SIG-M5 (cell line): ENCODE results near the gene CDC42BPB.

Experiments used
- DNase-seq: peaks from one replicate; lab custom pipeline; 2025; lab: John Stamatoyannopoulos, UW

The CDC42BPB gene

GRCh38 chr14:103019826-103020225, 37.5 kb downstream of the CDC42BPB start:
- DNase-seq = no peak

GRCh38 chr14:103019236-103019635, 38.1 kb downstream of the CDC42BPB start:
- no peak for DNase-seq

GRCh38 chr14:103016594-103016993, 40.8 kb downstream of the CDC42BPB start:
- DNase-seq = no peak

- no peak for DNase-seq
These were observed 41.3 kb downstream of the CDC42BPB start for GRCh38 chr14:103016071-103016470.

- no peak for DNase-seq
These were observed 41.9 kb downstream of the CDC42BPB start for GRCh38 chr14:103015426-103015825.

- DNase-seq = no peak
These were observed 42.7 kb downstream of the CDC42BPB start for GRCh38 chr14:103014466-103015228.

GRCh38 chr14:103013028-103013427, 44.3 kb downstream of the CDC42BPB start:
- DNase-seq = no peak

GRCh38 chr14:103009559-103009958, 47.8 kb downstream of the CDC42BPB start:
- DNase-seq = no peak

GRCh38 chr14:103008768-103009357, 48.5 kb downstream of the CDC42BPB start:
- no peak for DNase-seq

- no peak for DNase-seq
These were observed 49.2 kb downstream of the CDC42BPB start for GRCh38 chr14:103008126-103008525.

- DNase-seq = no peak
These were observed 49.8 kb downstream of the CDC42BPB start for GRCh38 chr14:103007555-103007954.

GRCh38 chr14:103006991-103007520, 50.3 kb downstream of the CDC42BPB start:
- DNase-seq = no peak

GRCh38 chr14:103006106-103006505, 51.2 kb downstream of the CDC42BPB start:
- no peak for DNase-seq

GRCh38 chr14:103003850-103004249, 53.5 kb downstream of the CDC42BPB start:
- no peak for DNase-seq

- no peak for DNase-seq
These were observed 54.1 kb downstream of the CDC42BPB start for GRCh38 chr14:103003351-103003615.

GRCh38 chr14:103002578-103003350, 54.6 kb downstream of the CDC42BPB start:
- DNase-seq = no peak

- no peak for DNase-seq
These were observed 55.5 kb downstream of the CDC42BPB start for GRCh38 chr14:103001651-103002396.

- DNase-seq = no peak
These were observed 56.1 kb downstream of the CDC42BPB start for GRCh38 chr14:103001226-103001625.

- no peak for DNase-seq
These were observed 56.9 kb downstream of the CDC42BPB start for GRCh38 chr14:103000291-103000921.

GRCh38 chr14:102999227-102999895, 58.0 kb downstream of the CDC42BPB start:
- DNase-seq = no peak

- DNase-seq = no peak
These were observed 59.0 kb downstream of the CDC42BPB start for GRCh38 chr14:102998393-102998792.
